Measurements from ENCODE around the gene HELLS.
"Not testable (repeated sequence)": the region's sequence is repeated elsewhere in the genome, so short reads cannot be mapped to it uniquely, and the experiment has no call there.

HELLS gene

DNA sequence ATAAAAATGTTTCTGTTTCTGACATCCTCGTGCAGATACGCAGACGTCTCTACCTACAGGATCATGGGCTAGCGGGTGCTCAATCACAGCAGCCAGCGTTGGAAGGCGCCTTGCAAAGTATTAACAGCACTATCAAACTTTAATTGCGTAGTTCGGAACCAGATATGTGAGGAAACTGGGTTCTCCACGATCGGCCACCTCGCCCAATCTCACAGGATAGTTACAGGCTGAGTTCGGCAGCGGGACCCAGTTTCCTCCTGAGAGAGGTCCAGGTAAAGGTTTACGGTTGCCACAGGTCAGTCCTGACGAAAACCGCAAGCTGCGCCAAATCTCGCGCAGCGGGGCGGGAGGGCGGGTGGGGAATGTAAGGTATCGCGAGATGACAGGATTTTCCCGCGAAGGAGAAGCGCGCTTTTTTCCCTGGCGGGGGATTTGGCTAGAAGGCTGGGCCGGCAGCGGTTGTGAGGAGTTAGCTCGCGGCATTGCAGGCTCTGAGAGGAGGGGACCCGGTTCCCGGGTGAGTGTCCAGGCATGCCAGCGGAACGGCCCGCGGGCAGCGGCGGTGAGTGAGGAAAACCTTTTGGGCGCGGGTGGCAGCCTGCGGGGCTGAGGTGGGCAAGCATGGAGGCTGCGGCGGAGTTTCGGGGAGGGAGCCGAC, at the start of gene HELLS:
Gene HELLS, plus strand, starts transcription at position 398 of the 658 bp plus-strand sequence. Its CDS starts 134 bp downstream, at position 532.
- peak; percentile 77 for DNase-seq (ENCODE audit: low read depth)

GRCh38 chr10:94496010-94496409, 49.6 kb upstream of the HELLS start:
- no peak for DNase-seq (ENCODE audit: low read depth)

- no peak for DNase-seq (ENCODE audit: low read depth)
Observed at GRCh38 chr10:94496646-94497045, 48.9 kb upstream of the HELLS start.

DNA sequence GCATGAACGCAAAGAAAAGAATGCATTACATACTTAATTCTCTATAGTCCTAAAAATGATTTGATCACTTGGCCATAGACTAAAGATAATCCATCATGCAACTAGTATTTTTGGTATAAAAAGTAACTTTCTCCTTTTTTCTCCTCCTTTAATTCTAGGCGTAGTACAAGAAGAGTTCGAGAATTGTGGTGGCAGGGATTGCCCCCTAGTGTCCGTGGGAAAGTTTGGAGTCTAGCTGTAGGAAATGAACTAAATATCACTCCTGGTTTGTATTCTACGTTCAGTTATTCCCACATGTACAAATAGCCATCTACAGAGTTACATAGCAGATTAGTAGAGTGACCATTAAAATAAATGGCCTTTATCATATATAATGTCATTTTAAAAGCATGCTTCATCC, 45.5 kb upstream of the HELLS start:
- DNase-seq (ENCODE audit: low read depth) = no peak

GRCh38 chr10:94521276-94522250, 24.0 kb upstream of the HELLS start:
- DNase-seq (ENCODE audit: low read depth) = no peak

GRCh38 chr10:94524146-94524545, 21.4 kb upstream of the HELLS start:
- DNase-seq (ENCODE audit: low read depth) = no peak

DNA sequence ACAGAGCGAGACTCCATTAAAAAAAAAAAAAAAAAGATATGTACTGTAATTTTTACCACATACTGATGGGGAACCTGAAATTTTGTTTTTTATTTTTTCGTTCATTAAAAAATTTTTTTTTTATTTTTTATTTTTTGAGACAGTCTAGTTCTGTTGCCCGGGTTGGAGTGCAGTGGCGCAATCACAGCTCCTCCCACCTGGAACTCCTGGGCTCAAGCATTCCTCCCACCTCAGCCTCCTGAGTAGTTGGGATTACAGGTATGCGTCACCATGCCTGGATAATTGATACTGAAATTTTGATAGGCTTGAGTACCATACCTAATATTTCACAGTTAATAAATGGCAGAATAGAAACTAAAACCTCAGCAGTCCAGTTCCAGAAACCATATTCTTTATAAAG, 20.9 kb upstream of the HELLS start:
- no peak for DNase-seq (ENCODE audit: low read depth)

DNA sequence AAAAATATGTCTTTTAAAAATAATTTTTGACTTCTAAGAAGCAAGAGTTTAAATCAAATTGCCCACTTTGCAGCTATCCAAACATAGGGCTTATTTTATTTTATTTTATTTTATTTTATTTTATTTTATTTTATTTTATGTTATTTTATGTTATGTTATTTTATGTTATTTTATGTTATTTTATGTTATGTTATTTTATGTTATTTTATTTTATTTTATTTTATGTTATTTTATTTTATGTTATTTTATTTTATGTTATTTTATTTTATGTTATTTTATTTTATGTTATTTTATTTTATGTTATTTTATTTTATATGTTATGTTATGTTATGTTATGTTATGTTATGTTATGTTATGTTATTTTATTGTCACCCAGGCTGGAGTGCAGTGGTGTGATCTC, 14.0 kb upstream of the HELLS start:
- not testable (repeated sequence) for DNase-seq (ENCODE audit: low read depth)

- no peak for DNase-seq (ENCODE audit: low read depth)
Observed at GRCh38 chr10:94533027-94533426, 12.6 kb upstream of the HELLS start.

DNA sequence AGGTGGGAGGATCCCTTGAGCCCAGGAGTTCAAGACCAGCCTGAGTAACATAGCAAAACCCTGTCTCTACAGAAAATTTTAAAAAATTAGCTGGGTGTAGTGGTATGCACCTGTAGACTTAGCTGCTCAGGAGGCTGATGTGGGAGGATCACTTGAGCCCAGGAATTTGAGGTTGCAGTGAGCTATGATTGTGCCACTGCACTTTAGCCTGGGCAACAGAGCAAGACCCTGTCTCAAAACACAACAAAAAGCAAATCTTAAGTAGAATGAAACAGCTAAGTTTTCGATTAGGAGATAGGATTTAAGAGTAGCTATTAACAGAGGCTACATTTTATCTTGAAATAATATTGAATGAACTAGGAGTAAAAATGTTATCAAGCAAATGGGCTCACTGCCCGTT, 3.3 kb upstream of the HELLS start:
- not testable (repeated sequence) for DNase-seq (ENCODE audit: low read depth)

- peak; percentile 8 for DNase-seq (ENCODE audit: low read depth)
Observed at GRCh38 chr10:94546049-94546900, 687 bp downstream of the HELLS start.

- DNase-seq (ENCODE audit: low read depth) = no peak
Observed at GRCh38 chr10:94546901-94547185, 1.3 kb downstream of the HELLS start.

- no peak for DNase-seq (ENCODE audit: low read depth)
Observed at GRCh38 chr10:94549221-94549620, 3.6 kb downstream of the HELLS start.

GRCh38 chr10:94567714-94568307, 22.2 kb downstream of the HELLS start:
- DNase-seq (ENCODE audit: low read depth) = not testable (repeated sequence)

DNA sequence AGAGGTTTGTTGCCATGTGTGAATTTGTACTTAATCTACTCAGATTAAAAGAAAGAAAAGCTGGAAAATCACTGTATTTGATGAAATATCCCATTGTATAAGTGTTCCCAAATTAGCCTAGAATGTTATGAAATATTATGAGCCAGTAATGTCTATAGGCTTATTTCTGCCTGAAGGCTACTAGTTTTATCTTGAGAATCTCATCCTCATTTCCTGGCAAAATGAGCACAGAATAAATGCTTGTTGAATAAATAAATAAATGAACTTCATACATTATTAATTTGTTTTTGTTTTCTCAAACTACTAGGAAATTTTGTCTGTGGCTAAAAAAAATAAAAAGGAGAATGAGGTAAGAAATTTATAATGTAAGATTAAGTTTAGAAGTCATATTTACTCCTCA, 25.5 kb downstream of the HELLS start:
- DNase-seq (ENCODE audit: low read depth) = no peak

DNA sequence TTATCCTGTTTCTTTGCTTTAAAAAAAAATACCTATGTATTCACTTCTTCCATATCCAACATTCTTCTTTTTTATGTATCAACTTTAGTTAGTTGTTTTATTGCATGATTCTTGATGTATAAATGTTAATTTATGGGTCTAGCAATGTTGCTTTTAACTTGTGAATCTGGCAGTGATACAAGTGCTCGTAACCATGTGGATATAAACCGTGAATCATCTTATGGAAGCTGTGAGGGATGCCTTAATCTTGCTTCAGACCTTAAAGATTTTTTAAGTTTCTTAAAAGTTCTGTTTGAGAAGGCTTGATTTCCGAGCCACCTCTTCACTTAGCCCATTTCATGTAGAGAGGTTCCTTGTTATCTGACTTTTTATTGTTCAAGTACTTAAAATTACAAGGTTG, 25.9 kb downstream of the HELLS start:
- DNase-seq (ENCODE audit: low read depth) = peak; percentile 12

DNA sequence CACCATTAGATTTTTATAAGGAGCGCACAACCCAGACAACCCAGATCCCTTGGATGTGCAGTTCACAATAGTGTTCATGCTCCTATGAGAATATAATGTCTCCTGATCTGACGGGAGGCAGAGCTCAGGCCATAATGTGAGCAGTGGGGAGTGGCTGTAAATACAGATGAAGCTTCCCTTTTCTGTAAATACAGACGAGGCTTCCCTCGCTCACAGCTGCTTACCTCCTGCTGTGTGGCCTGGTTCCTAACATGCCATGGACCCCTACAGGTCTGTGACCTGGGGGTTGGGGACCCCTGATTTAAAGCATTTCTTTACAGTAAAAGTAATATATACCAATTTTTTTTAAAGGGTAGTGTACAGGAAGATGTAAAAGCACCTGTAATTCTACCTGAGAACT, 33.2 kb downstream of the HELLS start:
- no peak for DNase-seq (ENCODE audit: low read depth)

- no peak for DNase-seq (ENCODE audit: low read depth)
Observed at GRCh38 chr10:94583124-94583523, 37.5 kb downstream of the HELLS start.

DNA sequence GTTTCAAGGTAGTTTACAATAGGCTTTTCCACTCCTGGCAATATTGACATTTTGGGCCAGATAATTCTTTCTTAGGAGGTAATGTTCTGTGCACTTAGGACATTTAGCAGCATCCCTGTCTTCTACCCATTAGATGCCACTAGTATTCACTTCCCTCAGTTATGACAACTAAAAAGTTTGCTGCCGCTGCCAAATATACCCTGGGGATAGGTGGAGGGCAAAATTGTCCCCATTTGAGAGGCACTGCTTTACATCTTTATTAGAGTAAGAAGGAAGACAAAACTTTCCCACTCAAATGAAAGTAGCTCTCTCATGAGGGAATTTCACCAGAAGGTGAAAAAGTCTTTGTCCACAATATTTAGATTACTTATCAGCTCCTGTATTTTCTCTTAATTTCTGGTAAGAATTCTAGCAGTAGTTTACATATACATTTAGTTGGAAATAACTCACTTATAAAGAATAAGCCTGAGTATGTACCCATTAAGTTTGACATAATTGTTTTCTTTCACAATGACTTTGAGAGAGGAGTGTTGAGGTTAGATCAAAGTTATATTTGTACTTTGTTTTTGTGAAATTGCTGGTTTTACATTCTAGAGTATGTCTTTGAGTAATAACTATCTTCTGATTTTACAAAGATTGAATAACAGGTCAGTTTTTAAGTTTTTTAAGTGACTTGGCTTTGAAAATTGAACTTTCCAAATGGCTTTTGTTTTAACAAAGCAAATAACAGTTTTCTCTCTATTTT, 46.0 kb downstream of the HELLS start:
- DNase-seq (ENCODE audit: low read depth) = no peak

GRCh38 chr10:94602729-94603515, 57.3 kb downstream of the HELLS start:
- no peak for DNase-seq (ENCODE audit: low read depth)

DNA sequence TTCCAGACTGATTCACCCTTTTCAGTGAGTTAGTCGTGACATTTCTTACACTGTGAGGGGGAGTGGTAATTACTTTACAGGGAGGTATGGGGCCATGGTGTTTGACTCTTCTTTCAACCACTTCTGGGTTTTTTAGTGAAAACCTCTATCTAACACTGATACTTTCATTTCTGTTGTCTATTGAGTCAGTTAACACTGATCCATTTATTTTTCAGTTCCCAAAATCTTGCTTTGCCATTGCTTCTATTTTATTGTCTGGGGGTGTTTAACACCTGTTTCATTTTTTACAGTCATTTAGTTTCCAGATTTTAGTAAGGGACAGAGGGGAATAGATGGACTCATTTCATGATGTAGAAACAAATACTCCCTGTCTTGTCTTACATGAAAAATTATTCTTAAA, 61.5 kb downstream of the HELLS start:
- no peak for DNase-seq (ENCODE audit: low read depth)
